GM10266 (cell line): ENCODE results near the gene KASH5.

Experiments
- DNase-seq: peaks from one replicate; pipeline ENCODE4 v3.0.0; 2012; ENCODE audit errors: extremely low spot score
- TF ChIP-seq, protein P1 (sequence below): IDR thresholded peaks from 2 replicates; pipeline ENCODE4 v1.5.1; 2012; ENCODE audit warnings: mild to moderate bottlenecking, low read depth; ENCODE audit not compliant: control insufficient read depth, insufficient read depth; ENCODE audit errors: missing control alignments

KASH5 gene

DNA sequence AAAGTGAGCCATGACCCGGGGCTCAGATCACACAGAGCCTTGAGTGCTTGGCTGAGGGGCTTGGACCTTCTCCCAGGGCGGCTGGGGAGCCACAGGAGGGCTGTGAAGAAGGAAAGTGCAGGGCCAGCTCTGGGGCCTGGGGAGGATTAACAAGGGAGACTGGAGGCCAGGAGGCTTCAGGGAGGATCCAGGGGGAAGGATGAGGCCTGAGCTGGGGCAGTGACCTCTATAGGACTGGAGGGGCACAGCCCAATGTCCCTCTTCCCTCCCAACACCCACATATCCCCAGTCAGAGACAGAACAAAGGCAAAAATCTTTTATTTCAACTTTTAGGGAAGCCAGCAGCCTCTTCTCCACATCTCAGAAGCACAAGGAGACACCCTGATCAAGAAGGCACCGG lies 57.9 kb downstream of the KASH5 start:
- TF ChIP-seq, protein P1, sequence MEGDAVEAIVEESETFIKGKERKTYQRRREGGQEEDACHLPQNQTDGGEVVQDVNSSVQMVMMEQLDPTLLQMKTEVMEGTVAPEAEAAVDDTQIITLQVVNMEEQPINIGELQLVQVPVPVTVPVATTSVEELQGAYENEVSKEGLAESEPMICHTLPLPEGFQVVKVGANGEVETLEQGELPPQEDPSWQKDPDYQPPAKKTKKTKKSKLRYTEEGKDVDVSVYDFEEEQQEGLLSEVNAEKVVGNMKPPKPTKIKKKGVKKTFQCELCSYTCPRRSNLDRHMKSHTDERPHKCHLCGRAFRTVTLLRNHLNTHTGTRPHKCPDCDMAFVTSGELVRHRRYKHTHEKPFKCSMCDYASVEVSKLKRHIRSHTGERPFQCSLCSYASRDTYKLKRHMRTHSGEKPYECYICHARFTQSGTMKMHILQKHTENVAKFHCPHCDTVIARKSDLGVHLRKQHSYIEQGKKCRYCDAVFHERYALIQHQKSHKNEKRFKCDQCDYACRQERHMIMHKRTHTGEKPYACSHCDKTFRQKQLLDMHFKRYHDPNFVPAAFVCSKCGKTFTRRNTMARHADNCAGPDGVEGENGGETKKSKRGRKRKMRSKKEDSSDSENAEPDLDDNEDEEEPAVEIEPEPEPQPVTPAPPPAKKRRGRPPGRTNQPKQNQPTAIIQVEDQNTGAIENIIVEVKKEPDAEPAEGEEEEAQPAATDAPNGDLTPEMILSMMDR = peak; percentile 10
- no peak for DNase-seq

DNA sequence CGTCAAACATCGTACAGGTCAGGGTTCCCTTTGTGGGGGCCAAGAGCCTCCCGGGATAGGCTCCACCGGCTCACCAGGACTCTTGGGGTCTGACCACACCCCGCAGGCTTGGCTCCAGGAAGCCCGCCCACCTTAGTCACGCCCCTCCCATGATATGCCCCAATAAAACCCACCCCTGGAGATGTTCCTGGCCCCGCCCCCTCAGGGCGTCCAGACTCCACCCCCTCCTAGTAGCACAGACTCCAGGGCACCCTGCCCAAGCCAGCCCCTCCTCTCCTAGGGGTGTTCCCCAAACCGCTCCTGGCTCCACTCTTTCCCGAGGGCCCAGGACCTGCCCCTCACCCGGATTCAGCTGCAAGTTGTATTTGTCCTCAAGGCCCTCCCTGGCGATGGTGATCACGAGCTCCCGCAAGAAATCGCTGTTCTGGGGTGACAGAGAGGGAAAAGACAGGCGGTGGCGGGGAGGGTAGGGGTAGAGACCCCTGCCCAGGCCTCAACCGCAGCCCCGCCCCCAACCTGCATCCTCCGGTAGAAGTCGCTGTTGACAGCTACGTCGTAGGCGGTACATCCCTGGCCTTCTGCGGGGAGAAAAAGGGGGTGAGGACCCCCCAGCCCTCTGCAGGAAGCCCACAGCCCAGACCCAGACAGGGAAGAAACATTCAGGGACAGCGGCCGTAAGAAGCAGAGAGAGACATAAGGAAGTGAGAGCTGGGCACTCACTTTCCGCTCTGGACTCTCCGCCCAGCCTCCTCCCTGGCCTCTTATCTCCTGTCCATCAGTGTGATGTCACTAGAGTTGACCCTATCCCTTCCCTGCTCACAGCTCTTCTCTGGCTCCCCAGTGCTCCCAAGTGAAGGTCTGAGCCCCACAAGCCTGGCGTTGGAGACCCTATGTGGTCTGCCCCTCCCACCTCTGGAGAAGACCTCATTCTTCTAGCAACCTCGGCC lies 59.7 kb downstream of the KASH5 start:
- TF ChIP-seq, protein P1 = no peak
- no peak for DNase-seq

DNA sequence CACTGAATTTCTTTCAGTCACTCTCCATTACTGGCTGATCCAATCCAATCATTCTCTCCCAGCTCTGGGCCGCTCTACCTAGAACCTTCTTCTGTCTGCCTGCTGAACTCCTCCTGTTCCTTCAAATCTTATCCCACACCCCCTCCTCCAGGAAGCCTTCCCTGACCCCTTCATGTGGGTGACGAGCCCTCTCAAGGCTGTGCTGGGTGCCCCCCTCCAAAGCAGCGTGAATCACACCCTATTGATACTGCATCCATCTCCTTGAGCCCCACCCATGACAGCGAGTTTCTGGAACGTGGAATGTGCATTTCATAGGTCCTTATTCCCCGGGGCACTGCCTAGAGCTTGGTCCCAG lies 60.4 kb downstream of the KASH5 start:
- no peak for DNase-seq
- TF ChIP-seq, protein P1 = no peak

DNA sequence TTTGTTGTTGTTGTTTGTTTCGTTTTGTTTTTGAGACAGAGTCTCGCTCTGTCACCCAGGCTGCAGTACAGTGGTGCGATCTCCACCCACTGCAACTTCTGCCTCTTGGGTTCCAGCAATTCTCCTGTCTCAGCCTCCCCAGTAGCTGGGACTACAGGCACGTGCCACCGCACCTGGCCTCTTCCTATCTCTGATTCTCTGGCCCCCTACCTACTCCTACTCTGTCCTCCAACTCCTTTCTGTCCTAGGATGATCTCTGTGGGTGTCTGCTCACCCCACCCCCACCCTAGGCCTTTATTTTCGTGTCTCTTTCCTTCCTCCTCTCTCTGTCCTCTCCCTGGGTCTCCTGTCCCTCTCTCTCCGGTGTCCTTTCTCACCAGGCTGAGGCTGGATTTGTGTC lies 62.4 kb downstream of the KASH5 start:
- TF ChIP-seq, protein P1 = no peak
- DNase-seq = no peak

DNA sequence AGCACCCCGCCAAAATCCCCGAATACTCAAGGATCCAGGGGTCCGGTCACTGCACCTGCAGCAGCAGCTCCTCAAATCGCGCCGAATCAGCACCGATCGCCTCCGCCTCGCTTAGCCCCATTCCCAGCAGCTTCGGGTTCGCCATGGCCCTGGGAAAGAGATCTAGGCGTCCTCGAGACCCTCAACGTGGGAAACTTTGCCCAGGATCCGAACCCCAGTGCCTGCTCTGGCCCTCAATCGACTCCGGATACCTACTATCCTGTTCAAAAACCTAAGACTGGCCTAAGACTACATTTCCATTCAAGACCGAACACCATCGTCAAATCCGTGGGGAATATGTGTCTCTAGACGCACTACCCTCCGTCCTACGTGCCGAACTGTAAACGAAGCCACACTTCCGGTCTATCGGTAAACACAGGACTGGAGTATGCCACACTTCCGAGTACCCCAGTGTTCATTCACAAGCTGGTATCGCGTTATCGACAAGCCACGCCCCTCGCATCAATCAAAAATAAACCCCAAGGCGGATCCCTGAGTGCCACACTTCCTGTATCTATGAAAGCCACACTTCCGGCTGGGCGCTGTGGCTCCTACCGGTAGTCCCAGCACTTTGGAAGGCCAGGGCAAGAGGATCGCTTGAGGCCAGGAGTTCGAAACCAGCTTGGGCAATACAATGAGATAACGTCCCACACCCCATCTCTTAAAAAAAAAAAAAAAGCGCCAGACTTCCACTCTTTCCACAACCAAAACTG lies 63.6 kb downstream of the KASH5 start, which contains the start of gene PIH1D1:
TSS of gene PIH1D1 (minus strand) at position 385 of the 752 bp plus-strand sequence. CDS start at position 145, 240 bp downstream.
- TF ChIP-seq, protein P1 = no peak
- DNase-seq = peak; percentile 91

DNA sequence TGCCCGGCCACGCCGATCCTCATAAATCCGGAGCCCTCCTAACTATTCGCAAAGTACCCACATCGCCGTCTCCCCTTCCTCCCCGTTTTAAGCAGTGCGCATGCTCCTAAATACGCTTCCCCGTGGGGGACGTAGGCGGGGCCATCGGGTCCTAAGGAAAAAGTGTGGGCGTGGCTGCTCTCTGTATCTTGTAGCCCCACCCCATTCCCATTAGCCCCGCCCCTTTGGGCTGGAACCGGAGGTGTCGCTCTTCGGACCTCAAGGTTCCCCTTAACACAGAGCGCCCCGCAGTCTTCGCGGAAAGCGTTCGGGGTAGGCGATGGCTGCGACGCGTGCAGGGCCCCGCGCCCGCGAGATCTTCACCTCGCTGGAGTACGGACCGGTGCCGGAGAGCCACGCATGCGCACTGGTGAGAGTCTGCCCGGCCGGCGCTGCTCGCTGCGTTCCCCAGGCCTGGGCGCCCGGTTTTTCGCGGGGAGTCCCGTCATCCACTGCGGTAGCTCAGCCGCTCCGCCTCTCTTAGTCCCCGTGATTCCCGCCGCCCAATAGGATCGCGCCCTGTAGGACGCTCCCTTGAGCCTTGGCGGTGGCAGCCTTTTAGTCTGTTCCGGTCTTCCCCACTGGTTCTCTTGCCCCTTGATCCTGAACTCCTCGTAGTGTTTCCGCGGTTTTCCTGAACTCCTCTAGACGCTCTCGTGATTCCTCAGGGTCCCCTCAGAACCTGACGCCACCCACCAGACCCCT lies 65.1 kb downstream of the KASH5 start, which contains the start of gene ALDH16A1:
TSS of gene ALDH16A1 (plus strand) at position 213 of the 744 bp plus-strand sequence. CDS start at position 320, 107 bp downstream.
- peak; percentile 97 for DNase-seq
- TF ChIP-seq, protein P1 = no peak
